Measurements from ENCODE around the gene PLA2G3. TPM values are rescaled to one million over a fixed set of nuclear protein-coding genes. Genes with fewer than 3 reads are reported as not detected.

The PLA2G3 gene
- polyA plus RNA-seq, 1 donor (not counting 4 experiments of a cell fraction or from before 2014, with no cell fraction given): 0.38 TPM

DNA sequence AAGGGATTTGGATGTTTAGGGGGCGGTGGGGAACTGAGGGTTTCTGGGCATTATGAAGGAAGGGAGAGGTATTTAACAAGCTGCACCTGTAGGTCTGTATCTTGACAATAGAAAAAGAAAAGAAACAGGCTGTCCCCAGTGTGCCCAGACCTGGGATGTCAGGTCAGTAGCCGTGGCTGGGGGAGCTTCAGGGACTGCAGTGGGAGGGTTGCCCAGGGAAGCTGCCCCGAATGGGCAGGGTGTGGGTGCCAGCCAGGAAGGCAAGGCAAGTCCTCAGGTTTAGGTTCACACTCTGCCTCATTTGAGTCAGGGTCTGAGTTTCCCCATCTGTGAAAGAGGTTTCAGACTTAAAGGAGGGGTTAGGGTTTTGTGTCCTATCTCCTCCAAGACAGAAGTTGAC lies 16.0 kb downstream of the PLA2G3 start:
- no peaks in the 10 kb centered on the region for H3K9me3 ChIP-seq (ENCODE audit: control insufficient read depth, low read depth, low read length)
- H3K9me1 ChIP-seq (ENCODE audit: control insufficient read depth, extremely low read depth, insufficient read depth, low read length): no peaks in the 10 kb centered on the region
- H3K27me3 ChIP-seq (ENCODE audit: control insufficient read depth, extremely low read depth, insufficient read depth, low read length): peaks cover 17% of the 10 kb centered on the region
- no peak overlapping the region for H3K4me2 ChIP-seq (ENCODE audit: control insufficient read depth, extremely low read depth, insufficient read depth, low read depth, low read length)
- H3K4me3 ChIP-seq (ENCODE audit: control insufficient read depth in 2 of 3, extremely low read depth in 1 of 3, insufficient read depth in 2 of 3, low read depth in 1 of 3, low read length in 3 of 3): no peak overlapping the region
- H3K4me1 ChIP-seq (ENCODE audit: control insufficient read depth, extremely low read depth, insufficient read depth, low read length): peaks cover 8% of the 10 kb centered on the region
- H3K27ac ChIP-seq (ENCODE audit: control insufficient read depth, insufficient read depth, low read length): no peak overlapping the region
- no peak for TF ChIP-seq EZH2 (IDR thresholded peaks at IDR 0.05; ENCODE audit: low read length)
- TF ChIP-seq, protein P1, sequence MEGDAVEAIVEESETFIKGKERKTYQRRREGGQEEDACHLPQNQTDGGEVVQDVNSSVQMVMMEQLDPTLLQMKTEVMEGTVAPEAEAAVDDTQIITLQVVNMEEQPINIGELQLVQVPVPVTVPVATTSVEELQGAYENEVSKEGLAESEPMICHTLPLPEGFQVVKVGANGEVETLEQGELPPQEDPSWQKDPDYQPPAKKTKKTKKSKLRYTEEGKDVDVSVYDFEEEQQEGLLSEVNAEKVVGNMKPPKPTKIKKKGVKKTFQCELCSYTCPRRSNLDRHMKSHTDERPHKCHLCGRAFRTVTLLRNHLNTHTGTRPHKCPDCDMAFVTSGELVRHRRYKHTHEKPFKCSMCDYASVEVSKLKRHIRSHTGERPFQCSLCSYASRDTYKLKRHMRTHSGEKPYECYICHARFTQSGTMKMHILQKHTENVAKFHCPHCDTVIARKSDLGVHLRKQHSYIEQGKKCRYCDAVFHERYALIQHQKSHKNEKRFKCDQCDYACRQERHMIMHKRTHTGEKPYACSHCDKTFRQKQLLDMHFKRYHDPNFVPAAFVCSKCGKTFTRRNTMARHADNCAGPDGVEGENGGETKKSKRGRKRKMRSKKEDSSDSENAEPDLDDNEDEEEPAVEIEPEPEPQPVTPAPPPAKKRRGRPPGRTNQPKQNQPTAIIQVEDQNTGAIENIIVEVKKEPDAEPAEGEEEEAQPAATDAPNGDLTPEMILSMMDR (optimal IDR thresholded peaks at IDR 0.05 in 1 of 3, IDR thresholded peaks at IDR 0.05 in 1 of 3, conservative IDR thresholded peaks at IDR 0.05 in 1 of 3; ENCODE audit: extremely low read depth in 1 of 3, insufficient read depth in 2 of 3, low read length in 3 of 3): no peak
- no peak overlapping the region for H2AFZ ChIP-seq (ENCODE audit: control insufficient read depth, low read length)
- H3K9ac ChIP-seq (ENCODE audit: control insufficient read depth, extremely low read depth, insufficient read depth, low read length): no peak overlapping the region
- no peaks in the 10 kb centered on the region for H3K79me2 ChIP-seq (ENCODE audit: control insufficient read depth, insufficient read depth, low read length)
- no peaks in the 10 kb centered on the region for H3K36me3 ChIP-seq (ENCODE audit: control insufficient read depth in 2 of 2, extremely low read depth in 1 of 2, insufficient read depth in 2 of 2, low read length in 2 of 2)
- dilution Hi-C loops (cut with MboI; ENCODE audit: extremely low pct_ligation_motif_present, low sequenced_read_pairs): no loop called here
- DNase-seq (ENCODE audit: low read depth, low spot score): no peak
- H4K20me1 ChIP-seq (ENCODE audit: control insufficient read depth, extremely low read depth, insufficient read depth, low read length): no peaks in the 10 kb centered on the region
- no peak for FAIRE-seq

DNA sequence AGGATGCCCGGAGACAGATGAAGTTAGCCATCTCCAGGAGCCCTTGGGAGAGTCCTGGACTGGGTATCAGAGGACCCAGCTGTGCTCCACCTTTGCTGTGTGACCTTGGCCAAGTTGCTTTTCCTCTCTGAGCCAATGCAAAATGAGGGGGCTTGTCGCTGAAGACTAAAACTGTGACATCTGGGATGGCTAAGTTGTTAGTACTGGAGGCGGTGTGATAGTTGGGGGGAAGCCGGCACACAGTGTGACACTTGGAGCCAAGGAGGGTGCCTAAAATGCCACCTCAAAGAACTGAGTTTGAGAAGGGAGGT lies 17.1 kb downstream of the PLA2G3 start:
- Histone ChIP-seq H3K36me3 (ENCODE audit: control insufficient read depth in 2 of 2, extremely low read depth in 1 of 2, insufficient read depth in 2 of 2, low read length in 2 of 2) (no peaks in the 10 kb centered on the region), H3K27me3 (ENCODE audit: control insufficient read depth, extremely low read depth, insufficient read depth, low read length) (peaks cover 17% of the 10 kb centered on the region), H3K4me3 (ENCODE audit: control insufficient read depth in 2 of 3, extremely low read depth in 1 of 3, insufficient read depth in 2 of 3, low read depth in 1 of 3, low read length in 3 of 3) (peak overlapping the region in 2 of 3 experiments; percentile 33 to 56), H3K9me3 (ENCODE audit: control insufficient read depth, low read depth, low read length) (no peaks in the 10 kb centered on the region), H3K27ac (ENCODE audit: control insufficient read depth, insufficient read depth, low read length) (no peak overlapping the region), H3K9ac (ENCODE audit: control insufficient read depth, extremely low read depth, insufficient read depth, low read length) (peak overlapping the region; percentile 48), H2AFZ (ENCODE audit: control insufficient read depth, low read length) (no peak overlapping the region), H3K79me2 (ENCODE audit: control insufficient read depth, insufficient read depth, low read length) (no peaks in the 10 kb centered on the region), H3K4me1 (ENCODE audit: control insufficient read depth, extremely low read depth, insufficient read depth, low read length) (peaks cover 8% of the 10 kb centered on the region), H3K4me2 (ENCODE audit: control insufficient read depth, extremely low read depth, insufficient read depth, low read depth, low read length) (peak overlapping the region; percentile 80), H3K9me1 (ENCODE audit: control insufficient read depth, extremely low read depth, insufficient read depth, low read length) (no peaks in the 10 kb centered on the region), H4K20me1 (ENCODE audit: control insufficient read depth, extremely low read depth, insufficient read depth, low read length) (no peaks in the 10 kb centered on the region)
- FAIRE-seq (no peak), DNase-seq (ENCODE audit: low read depth, low spot score) (no peak)
- dilution Hi-C loops (cut with MboI; ENCODE audit: extremely low pct_ligation_motif_present, low sequenced_read_pairs): no loop called here
- TF ChIP-seq EZH2 (IDR thresholded peaks at IDR 0.05; ENCODE audit: low read length): no peak
- TF ChIP-seq, protein P1 (optimal IDR thresholded peaks at IDR 0.05 in 1 of 3, IDR thresholded peaks at IDR 0.05 in 1 of 3, conservative IDR thresholded peaks at IDR 0.05 in 1 of 3; ENCODE audit: extremely low read depth in 1 of 3, insufficient read depth in 2 of 3, low read length in 3 of 3): no peak
